ENCODE measurements around the gene LIN7A. TPM values are rescaled to one million over a fixed set of nuclear protein-coding genes. Genes with fewer than 3 reads are reported as not detected.

The LIN7A gene, protein sequence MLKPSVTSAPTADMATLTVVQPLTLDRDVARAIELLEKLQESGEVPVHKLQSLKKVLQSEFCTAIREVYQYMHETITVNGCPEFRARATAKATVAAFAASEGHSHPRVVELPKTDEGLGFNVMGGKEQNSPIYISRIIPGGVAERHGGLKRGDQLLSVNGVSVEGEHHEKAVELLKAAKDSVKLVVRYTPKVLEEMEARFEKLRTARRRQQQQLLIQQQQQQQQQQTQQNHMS
- total RNA-seq: 9.5 TPM

- peak; percentile 72 for ATAC-seq
- peak; percentile 74 for DNase-seq (ENCODE audit: low spot score)
Observed at GRCh38 chr12:80937391-80938238, at the start of gene LIN7A. LIN7A (minus strand) TSS chr12:80937934; CDS start chr12:80937722, 212 bp downstream.

DNA sequence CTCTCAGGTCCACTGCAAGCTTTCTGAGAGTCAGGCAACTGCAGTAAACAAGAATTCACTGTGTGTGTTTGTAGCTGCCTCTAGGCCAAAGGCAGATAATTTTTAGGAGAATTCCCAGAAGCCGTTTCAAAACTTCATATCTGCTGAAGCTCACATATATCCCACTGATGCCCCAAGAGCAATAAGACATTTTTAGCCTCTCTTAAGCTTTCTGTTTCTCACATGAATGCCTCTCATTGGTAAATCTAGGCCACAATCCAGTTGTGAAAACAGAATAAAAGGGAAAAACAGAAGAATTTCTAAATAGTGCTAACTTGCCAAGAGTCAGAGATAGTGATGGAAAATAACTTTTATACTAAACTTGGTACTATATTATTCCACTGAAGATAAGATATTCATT lies 48.5 kb upstream of the LIN7A start:
- ATAC-seq: no peak

DNA sequence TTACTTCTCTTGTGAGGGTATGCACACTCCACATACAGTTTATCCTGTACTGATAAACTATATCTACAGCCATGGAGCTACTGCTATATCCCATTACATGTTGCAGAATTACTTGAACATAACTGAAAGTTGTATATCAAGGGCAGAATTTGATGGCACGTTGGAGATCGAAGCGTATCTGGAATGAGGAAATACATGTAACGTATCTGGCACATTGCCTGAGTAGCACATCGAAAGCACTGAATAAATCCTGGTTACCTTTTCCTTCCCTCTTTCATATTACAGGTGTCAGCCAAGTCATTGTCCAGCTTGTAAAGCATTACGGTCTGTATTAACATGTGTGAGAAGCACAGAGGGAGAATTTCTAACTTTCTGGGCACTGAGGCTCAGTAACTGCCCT lies 42.1 kb upstream of the LIN7A start:
- no peak for ATAC-seq

More for the DNA sequence above, 48.5 kb upstream of the LIN7A start:
- no peak for DNase-seq (ENCODE audit: low spot score)

GRCh38 chr12:80979251-80979650 lies 41.5 kb upstream of the LIN7A start:
- ATAC-seq (no peak), DNase-seq (ENCODE audit: low spot score) (no peak)

More for the DNA sequence above, 42.1 kb upstream of the LIN7A start:
- DNase-seq (ENCODE audit: low spot score): no peak

GRCh38 chr12:80977346-80977745 lies 39.6 kb upstream of the LIN7A start:
- ATAC-seq (no peak), DNase-seq (ENCODE audit: low spot score) (no peak)

- no peak for ATAC-seq
- no peak for DNase-seq (ENCODE audit: low spot score)
Observed at GRCh38 chr12:80968326-80968725, 30.6 kb upstream of the LIN7A start.

- DNase-seq (ENCODE audit: low spot score): no peak
- ATAC-seq: no peak
Observed at GRCh38 chr12:80967565-80967964, 29.8 kb upstream of the LIN7A start.

DNA sequence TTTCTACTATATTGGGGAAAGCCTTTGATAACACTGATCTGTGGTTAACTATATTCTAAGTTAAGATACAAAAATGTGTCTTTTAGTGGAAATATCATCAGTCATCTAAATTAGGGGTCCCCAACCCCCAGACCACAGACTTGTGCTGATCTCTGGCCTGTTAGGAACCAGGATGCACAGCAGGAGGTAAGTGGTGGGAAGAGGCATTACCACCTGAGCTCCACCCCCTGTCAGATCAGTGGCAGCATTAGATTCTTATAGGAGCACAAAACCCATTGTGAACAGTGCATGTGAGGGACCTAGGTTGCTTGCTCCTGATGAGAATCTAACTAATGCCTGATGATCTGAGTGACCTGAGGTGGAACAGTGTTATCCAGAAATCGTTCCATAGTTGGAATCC lies 28.3 kb upstream of the LIN7A start:
- DNase-seq (ENCODE audit: low spot score): no peak
- no peak for ATAC-seq

- DNase-seq (ENCODE audit: low spot score) (no peak), ATAC-seq (no peak)
Observed at GRCh38 chr12:80958162-80958561, 20.4 kb upstream of the LIN7A start.

- no peak for ATAC-seq
- DNase-seq (ENCODE audit: low spot score): no peak
Observed at GRCh38 chr12:80954857-80955520, 17.3 kb upstream of the LIN7A start.

DNA sequence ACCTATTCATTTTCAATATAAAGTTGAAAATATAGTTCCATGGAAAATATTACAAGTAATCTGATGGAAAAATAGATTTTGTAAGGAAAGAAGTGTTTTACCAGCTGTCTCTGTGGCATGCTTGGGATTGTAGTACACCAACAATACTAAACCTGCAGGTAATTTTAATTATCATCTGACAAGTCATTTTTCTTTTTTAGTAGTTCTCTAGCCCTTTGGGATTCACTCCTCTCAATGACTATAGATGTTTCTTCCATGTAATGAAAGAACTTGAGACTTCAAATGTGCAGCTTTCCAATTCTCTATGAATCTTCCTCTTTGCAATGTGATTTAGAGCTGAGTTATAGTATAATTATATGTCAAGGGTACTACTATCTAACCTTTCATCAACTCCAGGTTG lies 14.7 kb upstream of the LIN7A start:
- ATAC-seq (no peak), DNase-seq (ENCODE audit: low spot score) (no peak)

DNA sequence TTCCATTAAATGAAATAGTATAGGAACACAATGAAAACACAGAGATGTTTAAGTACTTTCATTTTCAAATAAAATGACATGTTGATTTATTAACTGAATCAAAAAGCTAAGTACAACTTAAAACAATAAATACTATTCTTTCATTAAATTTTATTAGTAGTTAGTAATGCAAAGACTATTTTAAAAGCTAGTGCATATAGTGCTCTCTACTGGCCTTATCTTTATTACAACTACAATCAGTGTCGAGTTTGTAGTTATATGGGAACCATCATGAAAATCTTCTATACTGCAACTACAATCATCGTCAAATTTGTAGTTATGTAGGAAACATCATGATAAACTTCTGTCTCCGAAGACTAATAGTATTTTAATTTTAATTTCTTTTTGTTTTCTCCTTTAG lies 8.9 kb upstream of the LIN7A start:
- ATAC-seq: peak; percentile 69

GRCh38 chr12:80943338-80943737 lies 5.6 kb upstream of the LIN7A start:
- ATAC-seq: no peak
- DNase-seq (ENCODE audit: low spot score): no peak

More for the DNA sequence above, 8.9 kb upstream of the LIN7A start:
- no peak for DNase-seq (ENCODE audit: low spot score)

GRCh38 chr12:80941916-80942315 lies 4.2 kb upstream of the LIN7A start:
- no peak for DNase-seq (ENCODE audit: low spot score)
- no peak for ATAC-seq

DNA sequence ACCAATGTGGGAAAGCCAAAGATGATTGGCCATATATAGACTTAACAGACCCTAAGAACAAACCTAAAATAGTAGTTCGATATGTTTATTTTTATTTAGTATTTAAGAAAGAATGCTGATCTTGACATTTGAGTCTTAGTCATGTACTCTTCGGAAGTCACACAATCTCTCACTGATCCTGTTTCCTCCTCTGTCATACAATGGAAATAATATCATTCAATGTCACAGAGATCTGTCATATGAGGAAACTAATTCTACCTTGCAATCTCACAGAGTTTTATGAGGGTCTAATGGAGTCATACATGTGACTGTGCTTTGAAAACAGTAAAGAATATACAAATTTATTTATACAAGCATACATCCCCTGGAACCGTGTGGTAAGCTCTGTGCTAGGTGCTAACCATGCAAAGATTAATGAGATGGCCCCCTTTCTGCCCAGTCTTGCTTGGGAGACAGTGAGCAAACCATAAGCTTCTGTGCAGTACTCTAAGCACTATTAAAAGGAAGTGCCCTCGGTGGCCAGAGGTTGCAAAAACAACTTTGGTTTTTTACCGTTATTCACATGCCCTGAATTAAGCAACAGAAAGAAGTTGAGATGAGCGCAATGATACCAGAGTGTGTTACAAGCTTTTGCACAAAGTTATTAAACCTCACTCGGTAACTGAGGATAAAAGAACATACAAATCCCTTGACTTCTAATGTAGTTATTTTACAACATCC lies 1.7 kb upstream of the LIN7A start:
- peak; percentile 54 for DNase-seq (ENCODE audit: low spot score)
- ATAC-seq: peak; percentile 4

DNA sequence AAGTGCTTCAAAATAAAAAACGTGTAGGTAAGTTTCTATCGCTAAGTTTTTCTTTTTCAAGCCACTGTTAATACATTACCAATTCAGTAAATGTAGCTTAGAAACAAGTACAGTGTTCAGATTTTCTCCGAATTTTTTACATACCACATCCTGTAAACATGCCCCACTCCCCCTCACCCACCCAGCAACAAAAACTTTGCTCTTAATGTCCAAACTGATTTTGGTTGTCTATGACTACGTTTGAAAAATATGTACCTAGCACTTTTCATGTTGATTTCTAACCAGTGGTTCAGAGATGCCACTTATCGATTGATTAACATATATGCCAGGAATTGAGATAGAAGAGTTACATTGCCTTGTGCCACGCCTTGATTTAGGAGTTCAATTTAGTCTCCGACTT lies 663 bp upstream of the LIN7A start:
- DNase-seq (ENCODE audit: low spot score): no peak
- no peak for ATAC-seq

DNA sequence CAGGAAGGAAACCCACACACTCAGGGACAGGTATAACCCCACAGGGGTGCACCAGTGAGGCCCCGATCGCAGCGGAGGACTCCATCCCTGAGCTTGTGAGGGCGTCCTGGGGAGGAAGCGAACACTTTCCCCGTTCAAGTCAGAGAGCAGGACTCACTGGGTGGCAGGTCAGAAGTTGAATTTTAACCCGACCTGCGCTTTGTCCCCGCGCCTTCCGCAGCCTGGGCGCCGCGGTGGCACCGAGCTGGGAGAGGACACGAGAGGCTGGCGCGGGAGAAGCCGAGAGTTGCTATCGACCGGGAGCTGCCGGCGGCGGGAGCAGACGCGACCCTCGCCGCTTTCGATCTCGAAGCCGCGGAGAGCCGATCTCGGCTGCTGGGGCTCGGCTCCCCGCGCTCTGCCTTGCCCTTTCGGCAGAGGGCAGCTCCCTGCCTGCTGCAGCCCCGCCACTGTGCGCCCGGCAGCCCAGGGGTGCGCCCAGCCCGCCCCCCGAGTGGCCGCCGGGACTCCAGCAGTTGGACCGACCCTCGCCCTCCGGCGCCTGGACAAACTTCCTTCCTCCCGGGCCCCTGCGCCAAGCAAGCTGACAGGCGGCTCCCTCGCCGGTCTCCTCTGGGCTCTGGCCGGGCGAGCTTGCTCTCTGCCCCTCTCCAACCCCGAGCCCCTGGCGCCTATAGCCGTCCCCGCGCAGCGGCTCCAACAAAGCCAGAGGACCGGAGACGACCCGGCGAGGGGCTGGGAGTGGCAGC lies 918 bp downstream of the LIN7A start:
- ATAC-seq: peak; percentile 85
- DNase-seq (ENCODE audit: low spot score): peak; percentile 90

DNA sequence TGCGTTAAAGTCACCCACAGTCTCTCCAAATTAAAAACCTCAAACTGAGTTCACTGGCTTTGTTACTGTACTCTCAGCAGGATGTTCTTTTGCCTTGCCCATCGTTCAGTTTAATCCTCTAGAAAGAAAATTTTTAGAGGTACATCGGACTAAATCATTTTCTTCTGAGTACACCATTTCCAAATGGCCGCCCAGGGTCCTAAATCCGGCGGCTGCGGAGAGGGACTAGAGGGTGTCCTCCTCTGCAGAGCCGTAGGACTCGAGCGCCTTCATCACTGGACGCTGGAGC lies 1.4 kb downstream of the LIN7A start:
- ATAC-seq (no peak), DNase-seq (ENCODE audit: low spot score) (no peak)

DNA sequence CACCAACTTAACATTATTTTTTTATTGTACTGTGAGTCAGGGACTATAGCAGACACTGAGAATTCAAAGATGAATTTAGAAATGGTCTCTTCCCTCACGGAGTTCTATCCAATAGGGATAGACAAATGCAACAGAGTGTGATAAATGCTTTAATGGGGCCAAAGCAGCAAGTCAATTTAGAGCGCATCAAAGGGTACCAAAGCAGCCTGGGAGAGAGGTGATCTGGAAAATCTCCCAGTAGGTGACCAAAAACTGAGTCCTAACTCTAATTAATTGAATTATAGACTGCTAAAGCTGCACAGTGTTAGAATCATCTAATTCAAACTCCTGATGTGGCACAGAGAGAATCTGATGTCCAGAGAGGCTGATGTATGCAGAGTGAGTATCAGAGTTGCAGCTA lies 2.6 kb downstream of the LIN7A start:
- ATAC-seq (no peak), DNase-seq (ENCODE audit: low spot score) (no peak)

GRCh38 chr12:80925983-80926382 lies 11.8 kb downstream of the LIN7A start:
- ATAC-seq (peak; percentile 81), DNase-seq (ENCODE audit: low spot score) (no peak)

- DNase-seq (ENCODE audit: low spot score): no peak
- peak; percentile 25 for ATAC-seq
Observed at GRCh38 chr12:80925237-80925636, 12.5 kb downstream of the LIN7A start.

Data from left lobe of liver (tissue), 2 donors.